ENCODE data around the gene PRSS2.
"Not testable (repeated sequence)": the region's sequence is repeated elsewhere in the genome, so short reads cannot be mapped to it uniquely, and the experiment has no call there.

Gene PRSS2

DNA sequence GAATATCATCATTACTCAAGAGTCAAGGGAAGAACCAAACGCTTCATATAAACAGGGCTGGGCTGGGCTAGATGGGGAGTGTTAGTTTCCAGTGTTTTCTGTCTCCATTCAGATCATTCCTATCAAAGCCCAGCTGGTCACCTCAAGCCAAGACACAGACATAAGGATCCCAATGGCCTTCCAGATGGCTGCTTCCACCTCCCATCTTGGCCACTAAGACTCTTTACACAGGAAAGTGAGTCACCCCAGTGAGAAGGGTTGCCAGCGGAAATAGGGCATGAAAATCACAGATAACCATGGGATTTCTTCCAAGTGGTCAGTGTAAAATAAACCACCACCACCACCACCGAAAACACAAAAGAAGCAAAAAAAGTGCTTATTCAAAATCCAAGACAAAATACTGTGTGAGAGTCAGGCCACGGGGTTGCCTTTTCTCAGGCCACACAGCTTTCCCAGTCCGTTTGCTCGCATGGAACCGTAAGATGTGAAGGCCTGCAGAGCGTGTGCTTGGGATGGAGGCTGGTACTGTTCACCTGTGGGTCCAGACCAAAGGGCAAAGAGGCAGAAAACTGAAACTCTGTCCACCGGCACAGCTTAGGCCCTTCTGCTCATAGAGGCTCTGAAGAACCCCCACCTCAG is 5.6 kb downstream of the PRSS2 start:
- Mint-ChIP-seq H3K9me3 (no peaks in the 10 kb centered on the region), H3K36me3 (ENCODE audit: low read depth) (no peaks in the 10 kb centered on the region), H3K4me3 (no peak overlapping the region), H3K4me1 (no peaks in the 10 kb centered on the region), H3K27me3 (ENCODE audit: low read depth) (peaks cover 12% of the 10 kb centered on the region), H3K27ac (no peak overlapping the region)
- TF ChIP-seq, protein P1, sequence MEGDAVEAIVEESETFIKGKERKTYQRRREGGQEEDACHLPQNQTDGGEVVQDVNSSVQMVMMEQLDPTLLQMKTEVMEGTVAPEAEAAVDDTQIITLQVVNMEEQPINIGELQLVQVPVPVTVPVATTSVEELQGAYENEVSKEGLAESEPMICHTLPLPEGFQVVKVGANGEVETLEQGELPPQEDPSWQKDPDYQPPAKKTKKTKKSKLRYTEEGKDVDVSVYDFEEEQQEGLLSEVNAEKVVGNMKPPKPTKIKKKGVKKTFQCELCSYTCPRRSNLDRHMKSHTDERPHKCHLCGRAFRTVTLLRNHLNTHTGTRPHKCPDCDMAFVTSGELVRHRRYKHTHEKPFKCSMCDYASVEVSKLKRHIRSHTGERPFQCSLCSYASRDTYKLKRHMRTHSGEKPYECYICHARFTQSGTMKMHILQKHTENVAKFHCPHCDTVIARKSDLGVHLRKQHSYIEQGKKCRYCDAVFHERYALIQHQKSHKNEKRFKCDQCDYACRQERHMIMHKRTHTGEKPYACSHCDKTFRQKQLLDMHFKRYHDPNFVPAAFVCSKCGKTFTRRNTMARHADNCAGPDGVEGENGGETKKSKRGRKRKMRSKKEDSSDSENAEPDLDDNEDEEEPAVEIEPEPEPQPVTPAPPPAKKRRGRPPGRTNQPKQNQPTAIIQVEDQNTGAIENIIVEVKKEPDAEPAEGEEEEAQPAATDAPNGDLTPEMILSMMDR (IDR thresholded peaks at IDR 0.05; ENCODE audit: unreplicated experiment in 3 of 3): no peak

DNA sequence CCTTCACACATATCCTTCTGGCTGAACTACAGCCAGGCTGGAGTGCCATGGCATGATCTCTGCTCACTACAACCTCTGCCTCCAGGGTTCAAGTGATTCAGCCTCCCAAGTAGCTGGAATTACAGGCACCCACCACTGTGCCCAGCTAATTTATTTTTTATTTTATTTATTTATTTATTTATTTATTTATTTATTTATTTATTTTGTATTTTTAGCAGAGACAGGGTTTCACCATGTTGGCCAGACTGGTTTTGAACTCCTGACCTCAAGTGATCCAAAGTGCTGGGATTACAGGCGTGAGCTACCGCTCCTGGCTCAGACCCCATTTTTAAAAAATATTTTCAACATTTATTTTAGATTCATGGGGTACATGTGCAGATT is 6.1 kb downstream of the PRSS2 start:
- not testable (repeated sequence) for H3K27ac Mint-ChIP-seq; H3K4me3 Mint-ChIP-seq; H3K4me1 Mint-ChIP-seq; H3K9me3 Mint-ChIP-seq; H3K36me3 Mint-ChIP-seq (ENCODE audit: low read depth)
- peaks cover 16% of the 10 kb centered on the region for H3K27me3 Mint-ChIP-seq (ENCODE audit: low read depth)

DNA sequence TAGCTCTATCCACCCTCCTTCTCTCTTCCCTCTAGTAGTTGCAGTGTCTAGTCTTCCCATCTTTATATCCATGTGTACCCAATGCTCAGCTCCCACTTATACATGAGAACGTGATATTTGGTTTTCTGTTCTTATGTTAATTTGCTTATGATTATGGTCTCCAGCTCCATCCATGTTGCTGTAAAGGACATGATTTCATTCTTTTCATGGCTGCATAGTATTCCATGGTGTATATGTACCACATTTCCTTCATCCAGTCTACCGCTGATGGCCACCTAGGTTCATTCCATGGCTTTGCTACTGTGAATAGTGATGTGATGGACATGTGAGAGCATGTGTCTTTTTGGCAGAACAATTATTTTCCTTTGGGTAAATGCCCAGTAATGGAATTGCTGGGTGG is 6.5 kb downstream of the PRSS2 start:
- no peak overlapping the region for H3K27ac Mint-ChIP-seq
- no peak overlapping the region for H3K4me3 Mint-ChIP-seq
- TF ChIP-seq, protein P1 (IDR thresholded peaks at IDR 0.05; ENCODE audit: unreplicated experiment in 3 of 3): no peak
- H3K36me3 Mint-ChIP-seq (ENCODE audit: low read depth): no peaks in the 10 kb centered on the region
- peaks cover 21% of the 10 kb centered on the region for H3K27me3 Mint-ChIP-seq (ENCODE audit: low read depth)
- no peaks in the 10 kb centered on the region for H3K4me1 Mint-ChIP-seq
- no peaks in the 10 kb centered on the region for H3K9me3 Mint-ChIP-seq

DNA sequence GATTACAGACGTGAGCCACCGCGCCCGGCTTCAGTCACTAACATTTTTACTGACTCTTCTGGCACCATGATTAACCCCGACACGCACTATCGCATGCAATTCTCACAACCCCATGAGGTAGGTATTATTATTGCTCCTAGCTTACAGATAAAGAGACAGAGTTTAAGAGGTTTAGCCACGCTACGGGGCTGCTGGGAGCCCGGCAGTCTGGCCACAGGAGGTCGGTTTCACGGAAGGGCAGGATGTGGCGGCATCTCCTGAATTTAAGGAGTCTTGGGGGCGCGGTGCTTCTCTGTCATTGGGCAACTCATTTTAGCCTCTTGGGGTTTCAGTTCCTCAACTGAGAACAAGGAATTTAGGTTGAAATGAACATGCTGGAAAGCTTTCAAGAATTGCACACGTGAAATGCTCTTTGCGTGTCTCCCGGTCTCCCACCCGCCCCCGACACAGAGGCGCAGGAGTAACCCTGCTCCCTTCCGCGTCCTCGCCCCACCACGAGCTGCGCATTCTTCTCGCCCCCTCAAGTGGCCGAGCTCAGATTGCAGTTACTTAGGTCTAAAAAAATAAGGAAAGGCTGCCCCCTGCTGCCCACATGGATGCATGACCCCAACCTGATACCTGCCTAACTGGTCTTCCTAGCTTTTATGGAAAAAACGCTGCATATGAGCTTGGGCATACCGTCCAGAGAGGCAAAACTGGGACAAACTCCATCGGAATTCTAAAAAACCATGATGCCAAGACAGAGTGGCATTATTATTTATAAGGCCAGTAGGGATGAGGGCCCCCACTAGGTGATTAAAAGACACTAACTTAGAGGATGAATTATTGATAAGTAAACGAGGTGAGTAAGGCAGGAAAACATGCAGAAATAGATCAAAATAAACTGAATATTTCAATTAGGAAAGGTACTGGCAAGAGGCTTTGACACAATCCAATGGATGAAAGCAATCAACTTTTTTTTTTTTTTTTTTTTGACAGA is 12.4 kb downstream of the PRSS2 start:
- no peak overlapping the region for H3K27ac Mint-ChIP-seq
- H3K9me3 Mint-ChIP-seq: no peaks in the 10 kb centered on the region
- H3K4me3 Mint-ChIP-seq: peak overlapping the region; percentile 54 to 67 (median 55)
- no peaks in the 10 kb centered on the region for H3K36me3 Mint-ChIP-seq (ENCODE audit: low read depth)
- no peaks in the 10 kb centered on the region for H3K4me1 Mint-ChIP-seq
- TF ChIP-seq, protein P1 (IDR thresholded peaks at IDR 0.05; ENCODE audit: unreplicated experiment in 3 of 3): peak; percentile 87 to 96 (median 88)
- peaks cover 34% of the 10 kb centered on the region for H3K27me3 Mint-ChIP-seq (ENCODE audit: low read depth)

DNA sequence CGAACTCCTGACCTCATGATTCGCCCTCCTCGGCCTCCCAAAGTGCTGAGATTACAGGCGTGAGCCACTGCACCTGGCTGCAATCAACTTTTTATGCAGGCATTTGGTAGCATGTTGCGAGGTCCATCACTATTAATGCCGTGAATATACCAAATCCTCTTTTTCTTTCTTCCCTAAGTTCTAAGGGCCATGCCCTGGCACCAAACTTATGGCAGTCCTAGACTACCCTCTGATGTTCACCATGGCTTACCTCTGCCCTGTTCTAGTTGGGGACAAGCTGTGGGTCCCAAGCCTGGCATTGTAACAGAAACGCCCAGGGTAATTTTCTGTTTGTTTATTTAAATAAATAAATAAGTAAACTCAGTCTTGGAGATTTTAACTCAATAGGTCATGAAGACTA is 13.3 kb downstream of the PRSS2 start:
- TF ChIP-seq, protein P1 (IDR thresholded peaks at IDR 0.05; ENCODE audit: unreplicated experiment in 3 of 3): no peak
- Mint-ChIP-seq H3K9me3 (no peaks in the 10 kb centered on the region), H3K27me3 (ENCODE audit: low read depth) (peaks cover 41% of the 10 kb centered on the region)

DNA sequence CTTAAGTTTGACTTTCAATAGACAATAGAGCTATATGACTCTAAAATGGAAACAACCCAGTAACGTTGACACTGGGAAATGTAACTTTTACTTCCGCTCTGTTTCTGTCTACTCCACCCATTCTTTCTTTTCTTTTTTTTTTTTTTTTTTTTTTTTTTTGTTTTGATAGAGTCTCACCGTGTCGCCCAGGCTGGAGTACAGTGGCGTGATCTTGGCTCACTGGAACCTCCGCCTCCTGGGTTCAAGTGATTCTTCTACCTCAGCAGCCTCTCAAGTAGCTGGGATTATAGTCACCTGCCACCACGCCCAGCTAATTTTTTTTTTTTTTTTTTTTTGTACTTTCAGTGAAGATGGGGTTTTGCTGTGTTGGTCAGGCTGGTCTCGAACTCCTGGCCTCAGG is 13.9 kb downstream of the PRSS2 start:
- Mint-ChIP-seq H3K4me3 (no peak overlapping the region), H3K27me3 (ENCODE audit: low read depth) (peaks cover 43% of the 10 kb centered on the region), H3K36me3 (ENCODE audit: low read depth) (no peaks in the 10 kb centered on the region), H3K9me3 (no peaks in the 10 kb centered on the region), H3K4me1 (peaks cover 5% of the 10 kb centered on the region), H3K27ac (no peak overlapping the region)
- TF ChIP-seq, protein P1 (IDR thresholded peaks at IDR 0.05; ENCODE audit: unreplicated experiment in 3 of 3): no peak

More for the DNA sequence above, 13.3 kb downstream of the PRSS2 start:
- H3K27ac Mint-ChIP-seq: no peak overlapping the region
- H3K4me1 Mint-ChIP-seq: peaks cover 5% of the 10 kb centered on the region
- H3K4me3 Mint-ChIP-seq: no peak overlapping the region
- H3K36me3 Mint-ChIP-seq (ENCODE audit: low read depth): no peaks in the 10 kb centered on the region

All from nephron (organoid).